Lower leg skin (tissue), 3 donors: ENCODE measurements around the gene TMC5.

ENCODE experiments used
- POLR2A ChIP-seq, 2 donors: fragments of 450-650 bp; IDR thresholded peaks; one replicate each; pipeline ENCODE4 v1.6.1; 2016 to 2017; ENCODE audit warnings: antibody characterized with exemption in 2 of 2, mild to moderate bottlenecking in 1 of 2, moderate library complexity in 1 of 2
- TF ChIP-seq, protein P1 (sequence below), 3 donors: fragments of 450-650 bp; IDR thresholded peaks; one replicate each; pipeline ENCODE4 v1.5.1; 2016; ENCODE audit warnings: antibody characterized with exemption in 3 of 3, mild to moderate bottlenecking in 3 of 3, moderate library complexity in 2 of 3

- TF ChIP-seq, protein P1, sequence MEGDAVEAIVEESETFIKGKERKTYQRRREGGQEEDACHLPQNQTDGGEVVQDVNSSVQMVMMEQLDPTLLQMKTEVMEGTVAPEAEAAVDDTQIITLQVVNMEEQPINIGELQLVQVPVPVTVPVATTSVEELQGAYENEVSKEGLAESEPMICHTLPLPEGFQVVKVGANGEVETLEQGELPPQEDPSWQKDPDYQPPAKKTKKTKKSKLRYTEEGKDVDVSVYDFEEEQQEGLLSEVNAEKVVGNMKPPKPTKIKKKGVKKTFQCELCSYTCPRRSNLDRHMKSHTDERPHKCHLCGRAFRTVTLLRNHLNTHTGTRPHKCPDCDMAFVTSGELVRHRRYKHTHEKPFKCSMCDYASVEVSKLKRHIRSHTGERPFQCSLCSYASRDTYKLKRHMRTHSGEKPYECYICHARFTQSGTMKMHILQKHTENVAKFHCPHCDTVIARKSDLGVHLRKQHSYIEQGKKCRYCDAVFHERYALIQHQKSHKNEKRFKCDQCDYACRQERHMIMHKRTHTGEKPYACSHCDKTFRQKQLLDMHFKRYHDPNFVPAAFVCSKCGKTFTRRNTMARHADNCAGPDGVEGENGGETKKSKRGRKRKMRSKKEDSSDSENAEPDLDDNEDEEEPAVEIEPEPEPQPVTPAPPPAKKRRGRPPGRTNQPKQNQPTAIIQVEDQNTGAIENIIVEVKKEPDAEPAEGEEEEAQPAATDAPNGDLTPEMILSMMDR (IDR thresholded peaks at IDR 0.05): no peak
- no peak for TF ChIP-seq POLR2A (IDR thresholded peaks at IDR 0.05)
These were observed 81.3 kb downstream of the TMC5 start for GRCh38 chr16:19499006-19499405.
